GM23338 (cell line): ENCODE results near the gene MICAL2.

Experiments used
- EZH2 ChIP-seq: fragments of 200-600 bp; sonication (generic); IDR thresholded peaks from one replicate; pipeline ENCODE4 v1.8.0; 2017; ENCODE audit warnings: antibody characterized with exemption, mild to moderate bottlenecking, low read depth; ENCODE audit not compliant: unreplicated experiment
- EZH2phosphoT487 ChIP-seq: fragments of 200-600 bp; sonication (generic); IDR thresholded peaks from one replicate; pipeline ENCODE4 v1.8.1; 2018; ENCODE audit warnings: antibody characterized with exemption; ENCODE audit not compliant: unreplicated experiment
- POLR2AphosphoS5 ChIP-seq: IDR thresholded peaks from 2 replicates; pipeline ENCODE4 v1.6.1; 2016; ENCODE audit warnings: antibody characterized with exemption, low read depth
- TF ChIP-seq, protein P1 (sequence below), 2 experiments: fragments of 200-600 bp in 1 of 2; sonication (generic) in 1 of 2; conservative IDR thresholded peaks; 2 replicates each; pipeline versions ENCODE4 v1.5.1 to v1.6.1; 2016 to 2017; ENCODE audit warnings: antibody characterized with exemption in 2 of 2, low read depth in 2 of 2, mild to moderate bottlenecking in 2 of 2, moderate library complexity in 1 of 2
- TF ChIP-seq, protein P2 (sequence below): IDR thresholded peaks from one replicate; pipeline ENCODE4 v1.6.1; 2018; ENCODE audit warnings: antibody characterized with exemption; ENCODE audit not compliant: unreplicated experiment

DNA sequence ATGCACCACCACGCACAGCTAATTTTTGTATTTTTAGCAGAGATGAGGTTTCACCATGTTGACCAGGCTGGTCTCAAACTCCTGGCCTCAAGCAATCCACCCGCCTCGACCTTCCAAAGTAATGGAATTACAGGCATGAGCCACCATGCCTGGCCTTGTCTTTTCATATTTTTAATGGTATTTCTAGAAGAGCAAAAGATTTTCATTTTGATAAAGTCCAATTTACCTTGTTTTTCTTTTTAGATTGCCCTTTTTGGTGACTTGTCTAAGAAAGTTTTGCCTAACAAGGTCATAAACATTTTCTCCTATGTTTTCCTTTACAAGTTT lies 45.5 kb upstream of the MICAL2 start:
- TF ChIP-seq, protein P1, sequence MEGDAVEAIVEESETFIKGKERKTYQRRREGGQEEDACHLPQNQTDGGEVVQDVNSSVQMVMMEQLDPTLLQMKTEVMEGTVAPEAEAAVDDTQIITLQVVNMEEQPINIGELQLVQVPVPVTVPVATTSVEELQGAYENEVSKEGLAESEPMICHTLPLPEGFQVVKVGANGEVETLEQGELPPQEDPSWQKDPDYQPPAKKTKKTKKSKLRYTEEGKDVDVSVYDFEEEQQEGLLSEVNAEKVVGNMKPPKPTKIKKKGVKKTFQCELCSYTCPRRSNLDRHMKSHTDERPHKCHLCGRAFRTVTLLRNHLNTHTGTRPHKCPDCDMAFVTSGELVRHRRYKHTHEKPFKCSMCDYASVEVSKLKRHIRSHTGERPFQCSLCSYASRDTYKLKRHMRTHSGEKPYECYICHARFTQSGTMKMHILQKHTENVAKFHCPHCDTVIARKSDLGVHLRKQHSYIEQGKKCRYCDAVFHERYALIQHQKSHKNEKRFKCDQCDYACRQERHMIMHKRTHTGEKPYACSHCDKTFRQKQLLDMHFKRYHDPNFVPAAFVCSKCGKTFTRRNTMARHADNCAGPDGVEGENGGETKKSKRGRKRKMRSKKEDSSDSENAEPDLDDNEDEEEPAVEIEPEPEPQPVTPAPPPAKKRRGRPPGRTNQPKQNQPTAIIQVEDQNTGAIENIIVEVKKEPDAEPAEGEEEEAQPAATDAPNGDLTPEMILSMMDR (conservative IDR thresholded peaks at IDR 0.05; ENCODE audit: low read depth in 2 of 2): no peak
- no peak for TF ChIP-seq EZH2
- TF ChIP-seq EZH2phosphoT487: no peak
- TF ChIP-seq, protein P2, sequence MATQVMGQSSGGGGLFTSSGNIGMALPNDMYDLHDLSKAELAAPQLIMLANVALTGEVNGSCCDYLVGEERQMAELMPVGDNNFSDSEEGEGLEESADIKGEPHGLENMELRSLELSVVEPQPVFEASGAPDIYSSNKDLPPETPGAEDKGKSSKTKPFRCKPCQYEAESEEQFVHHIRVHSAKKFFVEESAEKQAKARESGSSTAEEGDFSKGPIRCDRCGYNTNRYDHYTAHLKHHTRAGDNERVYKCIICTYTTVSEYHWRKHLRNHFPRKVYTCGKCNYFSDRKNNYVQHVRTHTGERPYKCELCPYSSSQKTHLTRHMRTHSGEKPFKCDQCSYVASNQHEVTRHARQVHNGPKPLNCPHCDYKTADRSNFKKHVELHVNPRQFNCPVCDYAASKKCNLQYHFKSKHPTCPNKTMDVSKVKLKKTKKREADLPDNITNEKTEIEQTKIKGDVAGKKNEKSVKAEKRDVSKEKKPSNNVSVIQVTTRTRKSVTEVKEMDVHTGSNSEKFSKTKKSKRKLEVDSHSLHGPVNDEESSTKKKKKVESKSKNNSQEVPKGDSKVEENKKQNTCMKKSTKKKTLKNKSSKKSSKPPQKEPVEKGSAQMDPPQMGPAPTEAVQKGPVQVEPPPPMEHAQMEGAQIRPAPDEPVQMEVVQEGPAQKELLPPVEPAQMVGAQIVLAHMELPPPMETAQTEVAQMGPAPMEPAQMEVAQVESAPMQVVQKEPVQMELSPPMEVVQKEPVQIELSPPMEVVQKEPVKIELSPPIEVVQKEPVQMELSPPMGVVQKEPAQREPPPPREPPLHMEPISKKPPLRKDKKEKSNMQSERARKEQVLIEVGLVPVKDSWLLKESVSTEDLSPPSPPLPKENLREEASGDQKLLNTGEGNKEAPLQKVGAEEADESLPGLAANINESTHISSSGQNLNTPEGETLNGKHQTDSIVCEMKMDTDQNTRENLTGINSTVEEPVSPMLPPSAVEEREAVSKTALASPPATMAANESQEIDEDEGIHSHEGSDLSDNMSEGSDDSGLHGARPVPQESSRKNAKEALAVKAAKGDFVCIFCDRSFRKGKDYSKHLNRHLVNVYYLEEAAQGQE: no peak
- no peak for TF ChIP-seq POLR2AphosphoS5
